D341Med (cell line): ENCODE results near the gene SLAIN2.
"Not testable (repeated sequence)": the region's sequence is repeated elsewhere in the genome, so short reads cannot be mapped to it uniquely, and the experiment has no call there.

Experiments
- DNase-seq: peaks from one replicate; pipeline ENCODE4 v3.0.0; 2012; ENCODE audit warnings: low spot score

Gene SLAIN2

DNA sequence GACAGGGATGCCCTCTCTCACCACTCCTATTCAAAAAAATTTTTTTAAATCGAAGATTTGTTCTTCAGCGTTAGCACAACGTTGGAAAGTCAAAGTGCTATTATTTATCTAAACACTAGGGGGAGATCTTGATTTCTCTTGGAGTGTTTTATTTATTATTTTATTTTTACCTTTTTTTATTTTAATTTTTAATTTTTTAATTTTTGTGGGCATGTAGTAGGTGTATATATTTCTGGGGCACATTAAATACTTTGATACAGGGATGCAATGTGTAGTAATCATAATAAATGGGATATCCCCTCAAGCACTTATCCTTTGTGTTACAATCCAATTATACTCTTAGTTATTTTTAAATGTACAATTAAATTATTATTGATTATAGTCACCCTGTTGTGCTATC, 104.4 kb downstream of the SLAIN2 start:
- no peak for DNase-seq

DNA sequence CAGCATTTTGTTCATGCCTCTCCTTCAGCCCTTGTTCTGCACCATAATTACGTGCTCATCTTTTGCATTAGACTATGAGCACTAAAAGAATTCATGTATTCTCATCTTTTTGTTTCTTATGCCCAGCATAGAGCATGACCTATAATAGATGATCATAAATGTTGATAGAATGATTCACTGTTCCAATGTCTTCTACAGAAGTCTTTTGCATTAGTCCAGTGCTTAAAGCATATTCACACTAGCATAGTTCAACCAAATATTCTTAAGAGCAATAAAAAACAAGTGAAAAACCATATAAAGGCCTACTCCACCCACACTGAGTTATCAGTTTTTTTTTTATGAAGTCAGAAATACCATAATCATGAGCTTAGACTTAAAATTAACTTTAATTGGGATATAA, 105.3 kb downstream of the SLAIN2 start:
- no peak for DNase-seq

DNA sequence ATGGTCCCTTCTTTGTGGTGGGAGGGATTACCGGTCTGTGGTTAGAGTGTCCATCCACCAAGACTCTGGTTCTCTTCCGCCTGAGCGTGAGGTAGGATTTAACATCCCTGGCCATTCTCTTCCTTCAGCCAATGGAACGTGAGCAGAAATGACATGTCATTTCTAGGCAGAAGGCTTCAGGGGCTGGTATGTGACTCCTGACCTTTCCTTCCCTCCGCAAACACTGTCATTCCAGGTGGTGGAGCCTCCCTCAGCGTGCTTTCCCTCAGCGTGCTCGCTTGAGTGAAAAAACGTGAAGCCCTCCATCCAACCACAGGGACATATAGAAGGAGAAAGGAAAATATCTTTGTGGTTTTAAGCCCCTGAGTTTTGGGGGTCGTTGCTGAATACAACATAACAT, 107.8 kb downstream of the SLAIN2 start:
- no peak for DNase-seq

DNA sequence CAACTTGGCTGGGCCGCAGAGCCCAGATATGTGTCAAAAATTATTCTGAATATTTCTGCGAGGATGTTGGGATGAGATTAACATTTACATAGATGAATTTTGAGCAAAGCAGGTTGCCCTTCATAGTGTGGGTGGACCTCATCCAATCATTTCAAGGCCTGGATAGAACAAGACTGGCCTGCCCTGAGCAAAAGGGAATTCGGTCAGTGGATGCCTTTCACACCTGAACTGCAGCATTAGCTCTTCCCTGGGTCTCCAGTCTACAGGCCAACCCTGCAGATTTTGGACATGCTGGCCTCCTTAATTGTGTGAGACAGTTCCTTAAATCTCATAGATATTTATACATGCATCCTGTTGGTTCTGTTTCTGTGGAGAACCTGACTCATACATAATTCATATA, 109.4 kb downstream of the SLAIN2 start:
- no peak for DNase-seq

DNA sequence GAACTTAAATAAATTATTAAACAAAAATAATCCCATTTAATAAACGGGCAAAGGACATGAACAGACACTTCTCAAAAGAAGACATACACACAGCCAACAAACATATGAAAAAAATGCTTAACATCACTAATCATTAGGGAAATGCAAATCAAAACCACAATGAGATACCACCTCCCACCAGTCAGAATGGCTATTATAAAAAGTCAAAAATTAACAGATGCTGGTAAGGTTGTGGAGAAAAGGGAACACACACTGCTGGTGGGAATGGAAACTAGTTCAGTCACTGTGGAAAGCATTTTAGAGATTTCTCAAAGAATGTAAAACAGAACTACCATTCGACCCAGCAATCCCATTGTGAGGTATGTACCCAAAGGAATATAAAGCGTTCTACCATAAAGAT, 110.3 kb downstream of the SLAIN2 start:
- DNase-seq: not testable (repeated sequence)

DNA sequence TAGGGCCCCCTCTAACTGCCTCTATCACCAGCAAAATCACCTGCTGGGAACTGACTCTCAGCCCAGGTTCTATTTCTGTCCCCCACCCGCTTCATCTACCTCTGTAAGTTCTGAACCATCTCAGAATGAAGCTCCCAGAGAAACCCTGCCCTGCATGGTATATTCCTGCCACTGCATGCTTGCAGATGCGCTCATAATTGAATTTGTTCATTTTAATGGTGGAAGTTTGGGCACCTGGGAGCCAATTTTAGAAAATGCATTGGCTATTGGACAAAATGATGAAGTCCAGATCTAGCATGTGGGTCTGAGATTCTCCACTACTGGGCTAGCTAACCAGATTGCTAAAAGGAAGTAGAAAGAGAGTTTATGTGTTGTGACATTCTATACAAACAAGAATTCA, 113.3 kb downstream of the SLAIN2 start:
- DNase-seq: no peak

DNA sequence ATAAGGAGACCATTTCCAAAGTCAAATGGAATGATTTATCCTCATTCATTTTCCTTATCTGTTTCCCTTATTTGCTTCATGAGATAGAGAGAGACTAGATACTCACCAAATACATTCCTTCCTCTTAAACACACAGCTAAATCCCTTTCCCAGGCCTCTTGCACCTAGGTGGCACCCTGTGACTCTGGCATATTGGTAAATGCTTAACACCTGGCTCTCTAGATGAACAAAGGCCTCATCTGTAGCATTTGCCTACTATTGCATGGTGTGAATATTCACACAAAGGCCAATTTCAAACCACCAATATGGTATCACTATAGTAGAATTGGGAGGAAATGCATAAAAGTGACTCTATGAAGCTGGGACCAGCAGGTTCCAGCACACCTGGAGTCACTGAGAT, 119.7 kb downstream of the SLAIN2 start:
- no peak for DNase-seq

DNA sequence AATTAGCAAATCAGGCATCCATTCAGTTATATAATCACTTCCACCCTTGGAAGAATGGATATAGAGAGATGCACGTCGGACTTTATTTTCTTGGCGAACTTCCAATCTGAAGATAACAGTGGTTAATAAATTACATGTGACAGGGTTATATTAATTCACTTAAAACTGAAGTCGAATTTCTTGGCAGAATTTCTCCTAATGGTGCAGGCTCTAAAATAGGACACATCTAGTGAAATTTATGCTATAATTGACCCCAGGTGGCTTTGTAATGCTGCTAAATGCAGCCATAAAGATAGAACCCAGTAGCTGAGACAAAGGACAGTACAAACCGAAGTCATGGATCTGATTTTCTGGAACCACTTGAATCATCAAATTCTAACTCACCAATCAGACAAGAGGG, 121.0 kb downstream of the SLAIN2 start:
- DNase-seq: no peak

DNA sequence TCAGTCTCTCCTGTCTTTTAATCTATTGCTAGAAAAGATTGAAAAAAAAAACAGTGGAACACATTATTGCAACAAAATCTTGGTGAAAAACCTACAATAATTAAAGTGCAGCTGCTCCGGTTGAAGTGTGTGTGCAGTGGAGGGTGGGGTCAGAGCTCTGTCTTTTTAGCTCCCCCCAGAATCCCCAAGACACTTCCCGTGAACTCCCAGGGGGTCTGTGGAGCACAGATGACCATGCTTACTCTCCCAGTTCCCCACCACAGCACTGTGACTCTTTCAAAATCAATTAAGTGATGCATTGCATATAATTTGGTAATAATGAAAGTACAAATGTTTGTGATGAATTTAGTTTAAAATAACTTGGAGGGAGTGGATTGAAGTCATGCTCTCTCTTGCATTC, 126.1 kb downstream of the SLAIN2 start:
- DNase-seq: no peak

DNA sequence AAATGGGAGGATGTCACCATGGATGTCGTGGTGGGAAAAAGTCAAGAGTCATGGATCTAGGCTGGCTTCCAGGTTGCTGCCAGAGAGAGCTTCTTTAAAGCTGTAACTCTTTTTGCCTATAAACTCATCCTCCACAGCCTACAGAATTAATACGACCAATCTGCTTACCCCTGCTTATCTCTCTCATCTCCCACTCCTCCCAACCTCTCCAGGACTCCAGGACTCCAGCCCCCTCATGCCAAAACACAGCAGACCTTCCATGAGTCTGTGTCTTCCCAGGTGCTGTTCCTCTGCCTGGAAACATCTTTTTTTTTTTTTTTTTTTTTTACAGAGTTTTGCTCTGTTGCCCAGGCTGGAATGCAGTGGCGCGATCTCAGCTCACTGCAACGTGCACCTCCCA, 126.6 kb downstream of the SLAIN2 start:
- DNase-seq: no peak

DNA sequence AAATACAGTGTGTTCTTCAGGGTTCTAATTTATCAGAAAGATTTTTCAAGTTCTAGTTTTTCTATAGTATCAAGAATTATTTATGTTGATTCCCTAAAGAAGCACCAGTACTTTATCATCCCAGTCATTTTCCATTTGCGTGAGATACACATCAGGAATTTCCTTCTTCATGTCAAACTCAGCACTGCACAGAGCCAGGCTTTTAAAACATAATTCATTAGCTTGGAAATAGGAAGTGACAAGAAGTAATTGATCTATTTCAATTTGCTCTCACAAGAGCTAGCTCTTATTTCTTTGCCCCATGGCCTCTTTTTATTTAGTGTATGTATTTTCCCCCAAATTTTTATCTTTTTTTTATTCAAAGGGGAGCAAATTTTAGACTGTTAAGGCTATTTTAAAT, 128.8 kb downstream of the SLAIN2 start:
- DNase-seq: no peak

DNA sequence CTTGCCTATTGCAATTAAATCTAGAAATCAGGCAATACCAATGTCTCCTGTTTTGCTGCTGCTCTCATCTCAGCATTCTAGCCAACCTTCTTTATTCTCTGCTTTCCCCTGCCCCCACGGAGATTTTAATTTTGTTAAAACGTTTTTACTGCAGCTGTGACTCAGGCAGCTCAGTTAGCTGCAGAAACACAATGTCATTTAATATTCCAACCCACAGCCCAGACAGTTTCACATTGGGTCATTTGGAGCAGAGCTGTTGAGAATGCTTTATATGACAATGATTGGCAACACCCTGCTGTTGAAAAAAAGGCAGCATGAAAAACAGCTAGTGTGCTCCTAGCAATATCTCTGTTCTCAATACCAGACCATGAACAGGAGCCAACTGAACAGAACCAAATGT, 129.2 kb downstream of the SLAIN2 start:
- no peak for DNase-seq

DNA sequence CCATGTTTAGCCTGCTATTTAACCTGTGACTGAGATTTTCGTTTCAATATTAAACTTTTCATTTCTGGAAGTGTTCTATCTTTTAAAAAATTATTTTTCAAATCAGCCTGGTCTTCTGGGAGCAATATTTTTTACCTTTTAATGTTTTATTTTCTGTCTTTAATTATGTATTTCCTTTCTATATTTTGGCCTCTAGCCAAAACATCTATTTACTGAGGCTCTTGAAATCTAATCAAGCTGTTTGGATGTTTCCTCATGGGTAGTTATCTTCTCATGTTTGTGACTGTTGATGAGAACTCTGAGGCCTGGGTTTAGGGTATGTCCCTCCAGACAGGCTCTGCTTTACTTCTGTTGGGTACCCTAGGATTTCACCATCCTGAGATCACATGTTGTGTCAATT, 131.5 kb downstream of the SLAIN2 start:
- DNase-seq: no peak

DNA sequence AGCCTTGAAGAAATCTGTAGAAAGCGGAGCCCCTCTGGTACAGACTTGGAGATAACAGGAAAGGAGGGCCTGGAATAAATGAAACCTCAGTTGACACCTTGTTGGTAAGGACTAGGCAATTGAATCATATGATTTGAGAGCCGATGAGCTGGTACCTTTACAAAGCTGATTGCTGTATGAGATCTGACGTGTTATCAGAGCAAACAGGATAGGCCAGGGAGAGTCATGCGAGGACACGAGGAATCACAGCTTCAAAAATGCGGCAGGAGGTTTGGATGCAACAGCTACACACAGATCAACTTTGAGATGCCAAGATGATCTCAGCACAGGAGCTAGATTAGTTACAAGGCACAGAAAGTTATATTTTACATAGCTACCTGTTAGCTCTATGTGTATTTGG, 134.4 kb downstream of the SLAIN2 start:
- no peak for DNase-seq
